GM21825 (cell line): Measurements from ENCODE around the gene LAMC3.
"Not testable (repeated sequence)": the region's sequence is repeated elsewhere in the genome, so short reads cannot be mapped to it uniquely, and the experiment has no call there.

ENCODE experiments used
- ATAC-seq: cut with Tn5 transposase; IDR thresholded peaks from one replicate; pipeline ENCODE4 v1.9.1; 2021; ENCODE audit warnings: mild to moderate bottlenecking, moderate library complexity; ENCODE audit not compliant: unreplicated experiment

The LAMC3 gene

DNA sequence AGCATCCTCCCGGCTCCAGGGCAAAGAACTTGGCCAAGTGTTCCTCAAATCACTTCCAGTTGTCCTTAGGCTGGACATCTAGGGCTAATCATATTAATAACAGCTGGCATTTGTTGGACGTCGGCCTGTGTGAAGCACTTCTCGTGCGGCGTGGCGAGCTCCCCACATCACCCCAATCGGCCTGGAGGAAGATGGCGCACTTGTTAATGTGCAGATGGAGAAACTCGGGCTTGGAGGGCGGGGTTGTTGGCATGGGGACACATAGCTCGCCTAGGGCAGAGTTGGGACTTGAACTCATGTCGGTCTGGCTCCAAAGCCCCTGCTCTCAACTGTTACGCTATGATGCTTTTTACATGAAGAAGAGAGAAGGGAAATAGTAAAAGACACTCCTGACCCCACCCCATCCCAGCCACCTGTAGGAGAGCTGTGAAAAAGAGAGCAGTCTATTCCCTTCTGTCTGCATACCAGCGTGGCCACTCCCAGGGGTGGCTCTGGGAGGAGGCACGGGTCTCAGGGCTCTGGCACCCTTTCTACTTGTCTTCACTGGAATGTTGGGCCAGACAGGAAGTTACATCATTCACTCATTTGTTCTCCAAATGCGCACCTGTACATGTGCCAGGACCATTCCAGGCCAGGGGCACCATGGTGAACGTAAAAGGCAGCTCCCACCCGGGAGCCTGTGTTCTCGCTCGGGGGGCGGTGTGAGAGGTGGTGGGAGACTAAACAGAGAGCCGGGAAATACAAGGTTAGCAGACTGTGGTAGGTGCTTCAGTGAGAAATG, 103.6 kb downstream of the LAMC3 start:
- ATAC-seq: no peak

DNA sequence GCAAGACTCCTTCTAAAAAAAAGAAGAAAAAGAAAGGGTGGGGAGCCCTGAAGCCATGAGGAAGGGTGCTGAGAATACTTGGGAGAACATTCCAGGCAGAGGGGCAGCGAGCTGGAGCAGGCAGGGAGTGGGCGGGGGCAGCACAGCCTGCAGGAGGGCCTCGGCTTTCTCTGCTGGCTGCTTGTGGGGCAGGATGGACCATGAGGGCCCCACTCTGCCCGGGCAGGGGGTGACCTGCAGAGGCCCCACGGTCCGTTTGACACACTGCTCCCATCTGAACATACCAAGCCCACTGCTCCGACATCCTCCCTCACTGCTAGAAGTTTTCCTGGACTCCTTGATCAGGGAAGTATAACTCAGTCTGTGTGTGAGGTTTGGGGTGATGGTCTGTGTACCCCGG, 104.7 kb downstream of the LAMC3 start:
- no peak for ATAC-seq

DNA sequence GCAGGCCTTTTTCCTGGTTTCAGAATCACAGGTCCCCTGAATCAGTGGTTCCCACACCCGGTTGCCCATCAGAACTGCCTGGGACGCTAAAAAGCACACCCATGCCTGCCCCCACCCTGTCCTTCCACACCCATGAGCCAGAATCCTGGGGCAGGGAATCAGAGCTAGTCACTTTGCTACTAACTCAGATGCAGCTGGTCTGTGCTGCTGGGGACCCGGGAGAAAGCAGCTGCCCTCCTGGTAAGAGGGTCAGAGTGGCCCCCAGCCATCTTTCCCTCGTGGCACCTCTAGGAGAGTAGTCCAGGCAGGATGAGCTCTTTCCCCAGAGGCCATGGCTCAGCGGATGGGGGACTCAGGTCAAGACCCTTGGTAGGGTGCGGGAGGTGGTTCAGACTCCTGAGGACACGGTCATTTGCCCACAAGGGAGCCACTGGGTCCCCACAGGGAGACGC, 105.1 kb downstream of the LAMC3 start:
- ATAC-seq: no peak

DNA sequence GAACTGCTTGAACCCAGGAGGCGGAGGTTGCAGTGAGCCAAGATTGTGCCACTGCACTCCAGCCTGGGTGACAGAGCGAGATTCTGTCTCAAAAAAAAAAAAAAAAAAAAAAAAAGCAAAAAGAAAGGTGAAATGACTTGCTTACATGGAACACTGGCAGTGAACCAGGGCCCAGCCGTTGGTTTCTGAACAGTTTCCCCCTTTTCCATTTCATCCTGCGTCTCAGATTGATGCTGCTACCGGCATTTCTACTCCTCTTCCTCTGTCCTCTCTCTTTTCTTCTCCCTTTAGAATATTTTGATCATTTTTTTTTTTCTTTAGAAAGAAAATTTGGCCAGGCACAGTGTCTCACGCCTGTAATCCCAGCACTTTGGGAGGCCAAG, 106.4 kb downstream of the LAMC3 start:
- not testable (repeated sequence) for ATAC-seq

DNA sequence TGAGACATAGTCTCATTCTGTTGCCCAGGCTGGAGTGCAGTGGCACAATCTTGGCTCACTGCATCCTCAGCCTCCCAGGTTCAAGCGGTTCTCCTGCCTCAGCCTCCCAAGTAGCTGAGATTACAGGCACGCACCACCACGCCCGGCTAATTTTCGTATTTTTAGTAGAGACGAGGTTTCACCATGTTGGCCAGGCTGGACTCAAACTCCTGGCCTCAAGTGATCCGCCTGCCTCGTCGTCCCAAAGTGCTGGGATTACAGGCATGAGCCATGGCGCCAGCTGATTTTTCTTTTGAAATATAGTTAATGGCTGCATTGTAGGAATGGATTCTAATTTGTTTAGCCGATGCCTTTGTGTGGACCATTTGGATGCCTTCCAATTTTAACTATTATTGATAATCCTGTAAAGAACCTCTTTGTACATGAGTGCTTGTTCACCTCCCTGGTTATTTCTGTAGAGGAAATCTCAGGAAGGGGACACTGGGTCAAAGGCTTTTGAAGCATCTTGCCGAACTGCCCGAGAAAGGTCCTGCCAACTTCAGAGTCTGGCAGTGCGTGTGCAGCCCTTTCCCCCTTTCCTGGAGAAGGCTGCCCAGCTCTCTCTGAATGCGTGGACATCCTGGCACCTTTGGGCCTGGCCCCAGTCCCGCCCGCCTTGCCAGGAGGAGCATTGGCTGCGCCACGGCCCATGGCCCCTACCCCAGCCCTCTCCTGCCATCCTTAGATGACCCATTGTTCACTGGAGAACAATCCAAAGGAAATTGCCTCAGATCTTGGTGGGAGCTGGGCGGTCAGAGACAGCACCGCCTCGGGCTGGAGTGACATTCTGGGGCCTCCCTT, 107.5 kb downstream of the LAMC3 start:
- ATAC-seq: no peak

DNA sequence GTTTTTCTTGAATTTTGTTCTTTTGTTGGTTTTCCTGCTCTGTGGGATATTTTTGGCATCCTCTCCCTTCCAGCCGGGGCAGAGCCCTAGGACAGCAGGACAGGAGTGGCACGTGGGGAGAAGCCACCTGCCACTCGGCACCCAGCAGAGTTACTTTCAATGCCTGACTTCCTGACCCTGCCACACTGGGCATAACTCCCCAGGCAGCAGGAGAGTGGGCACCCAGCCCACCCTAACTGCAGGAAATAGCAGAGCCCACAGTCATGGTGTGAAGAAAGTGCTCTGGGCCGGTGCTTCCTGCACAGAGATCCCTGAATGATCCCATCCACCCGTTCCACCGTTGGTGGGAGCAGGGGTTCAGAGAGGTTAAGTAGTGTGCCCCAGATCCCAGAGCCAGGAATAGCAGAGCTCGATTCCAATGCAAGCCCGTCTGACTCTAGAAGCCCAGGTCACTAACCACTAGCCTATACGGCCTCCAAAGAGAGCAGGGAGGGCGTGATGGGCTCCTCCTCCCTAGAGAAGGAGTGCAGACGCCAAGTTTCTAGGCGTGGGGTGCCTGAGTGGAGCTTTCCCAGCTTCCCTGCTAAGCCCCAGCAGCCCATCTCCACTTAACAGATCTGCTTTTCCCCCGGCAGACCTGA, 108.3 kb downstream of the LAMC3 start:
- no peak for ATAC-seq

DNA sequence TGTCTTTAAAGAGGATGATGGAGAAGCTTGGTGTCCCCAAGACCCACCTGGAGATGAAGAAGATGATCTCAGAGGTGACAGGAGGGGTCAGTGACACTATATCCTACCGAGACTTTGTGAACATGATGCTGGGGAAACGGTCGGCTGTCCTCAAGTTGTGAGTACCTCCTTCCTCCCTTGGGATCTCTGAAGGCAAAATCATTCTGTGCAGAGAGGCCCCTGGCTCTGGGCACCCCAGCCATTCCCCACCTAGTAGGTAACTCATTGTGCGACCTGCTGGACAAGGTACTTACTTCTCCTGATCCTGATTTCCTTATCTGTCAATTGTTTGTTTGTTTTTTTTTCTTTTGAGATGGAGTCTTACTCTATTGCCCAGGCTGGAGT, 108.8 kb downstream of the LAMC3 start:
- ATAC-seq: no peak

DNA sequence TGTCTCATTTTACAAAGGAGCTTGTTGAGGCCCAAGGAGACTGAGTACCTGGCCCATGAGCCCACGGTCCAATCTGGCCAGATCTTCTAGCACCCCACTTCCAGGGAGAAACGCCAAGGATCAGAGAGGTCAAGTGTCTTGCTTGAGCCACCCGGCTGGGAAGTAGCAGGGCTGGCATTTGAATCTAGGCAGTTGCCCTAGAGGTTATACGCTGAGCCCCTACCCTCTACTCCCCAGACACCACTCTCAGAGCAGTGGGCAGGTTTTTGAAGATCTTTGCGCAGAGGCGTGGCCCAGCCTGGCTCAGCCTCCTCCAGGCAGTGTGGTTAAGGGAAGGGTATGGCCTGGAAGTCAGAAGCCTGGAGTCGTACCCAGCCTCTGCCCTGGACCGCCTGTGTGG, 110.6 kb downstream of the LAMC3 start:
- no peak for ATAC-seq

DNA sequence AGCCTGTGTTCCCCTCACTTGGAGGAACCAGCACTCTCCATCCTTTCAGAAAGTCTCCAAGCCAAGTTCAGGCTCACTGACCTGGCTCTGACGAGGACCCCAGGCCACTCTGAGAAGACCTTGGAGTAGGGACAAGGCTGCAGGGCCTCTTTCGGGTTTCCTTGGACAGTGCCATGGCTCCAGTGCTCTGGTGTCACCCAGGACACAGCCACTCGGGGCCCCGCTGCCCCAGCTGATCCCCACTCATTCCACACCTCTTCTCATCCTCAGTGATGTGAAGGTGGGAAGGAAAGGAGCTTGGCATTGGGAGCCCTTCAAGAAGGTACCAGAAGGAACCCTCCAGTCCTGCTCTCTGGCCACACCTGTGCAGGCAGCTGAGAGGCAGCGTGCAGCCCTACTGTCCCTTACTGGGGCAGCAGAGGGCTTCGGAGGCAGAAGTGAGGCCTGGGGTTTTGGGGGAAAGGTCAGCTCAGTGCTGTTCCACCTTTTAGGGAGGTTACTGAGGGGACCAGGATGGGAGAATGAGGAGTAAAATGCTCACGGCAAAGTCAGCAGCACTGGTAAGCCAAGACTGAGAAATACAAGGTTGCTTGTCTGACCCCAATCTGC, 111.8 kb downstream of the LAMC3 start:
- no peak for ATAC-seq

DNA sequence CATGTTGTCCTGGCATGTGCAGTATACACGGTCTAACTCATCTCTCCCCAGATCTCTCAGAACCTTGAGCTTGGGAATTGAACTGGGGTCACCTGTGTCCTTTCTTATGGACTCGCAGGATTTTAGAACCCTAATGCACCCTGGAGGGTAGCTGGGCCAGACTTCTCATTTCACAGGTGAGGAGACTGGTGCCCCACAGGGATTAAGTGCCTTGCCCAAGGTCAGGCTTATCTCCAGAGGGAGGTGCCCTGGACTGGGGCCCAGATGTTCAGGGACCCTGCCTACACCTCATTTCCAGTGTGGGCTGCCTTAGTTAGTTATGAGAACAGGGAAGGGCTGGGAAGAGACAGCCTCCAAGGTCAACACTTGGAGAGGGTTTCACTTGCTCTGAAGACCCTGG, 112.4 kb downstream of the LAMC3 start:
- ATAC-seq: no peak

DNA sequence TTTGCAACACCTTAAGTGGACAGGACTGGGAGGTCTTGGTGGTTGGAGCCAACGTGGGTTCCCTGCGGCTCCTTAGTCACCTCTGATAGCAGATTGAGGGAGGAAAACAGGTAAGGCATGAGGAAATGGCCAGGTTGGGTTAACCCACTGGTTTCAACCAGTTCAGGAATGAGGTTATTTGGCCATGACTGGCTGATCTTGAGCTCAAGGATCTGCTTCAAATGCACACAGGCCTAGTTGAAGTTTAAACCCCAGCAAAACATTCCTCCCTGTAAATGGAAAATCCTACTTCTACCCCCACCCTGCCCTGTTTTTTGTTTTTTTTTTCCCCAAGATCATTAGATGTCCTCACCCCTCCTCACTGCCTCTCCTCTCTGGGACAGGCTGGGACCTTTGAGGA, 113.2 kb downstream of the LAMC3 start:
- no peak for ATAC-seq

DNA sequence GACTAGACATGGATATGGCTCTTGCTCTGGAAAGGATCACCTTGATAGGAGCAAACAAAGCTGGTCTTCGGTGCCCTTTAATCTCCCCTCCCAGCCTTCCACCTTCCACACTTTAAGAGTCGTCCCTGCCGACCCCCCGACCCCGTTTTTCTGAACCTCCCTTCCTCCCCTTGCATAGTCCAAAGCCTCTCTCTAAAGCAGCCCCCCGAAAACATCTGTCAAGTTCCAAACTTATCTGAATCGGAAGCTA, 116.0 kb downstream of the LAMC3 start:
- ATAC-seq: no peak

DNA sequence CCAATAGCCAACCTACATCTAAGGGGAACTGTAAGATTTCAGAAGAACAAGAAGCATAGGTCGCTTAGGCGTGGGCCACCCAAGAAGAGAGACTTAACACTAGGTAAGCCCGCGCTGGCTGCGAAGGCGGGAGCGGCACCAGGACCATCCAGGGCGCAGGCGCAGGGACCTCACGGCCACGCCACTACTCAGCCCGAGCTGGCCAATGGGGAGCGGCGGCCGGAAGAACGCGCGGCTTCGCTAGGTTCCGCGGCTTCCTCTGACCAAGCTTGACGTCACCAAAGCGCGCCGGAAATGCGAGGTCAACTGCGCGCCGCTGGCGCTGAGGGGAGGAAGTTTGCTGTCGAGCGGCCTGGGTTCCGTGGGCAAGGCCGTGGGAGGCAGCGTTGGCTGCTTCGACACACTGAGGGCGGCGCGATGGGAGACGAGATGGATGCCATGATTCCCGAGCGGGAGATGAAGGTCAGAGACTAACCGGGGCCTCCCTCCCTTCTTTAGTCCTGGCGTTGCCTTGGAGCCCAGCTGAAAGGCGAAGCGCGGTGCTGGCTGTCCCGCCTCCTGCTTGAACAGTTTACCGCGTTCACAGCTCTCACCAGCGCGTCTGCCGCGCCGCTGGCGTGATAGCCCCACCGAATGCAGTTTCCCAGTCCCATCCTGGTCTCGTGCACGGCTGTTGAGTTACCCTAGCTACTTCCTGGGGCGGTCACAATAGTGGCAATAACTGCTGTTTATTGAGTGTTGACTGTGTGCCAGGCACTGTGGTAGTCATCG, 116.5 kb downstream of the LAMC3 start, which contains the start of gene NUP214:
NUP214 (plus strand) TSS at position 299 of the 771 bp plus-strand sequence; CDS start at position 418, 119 bp downstream.
- peak; percentile 96 for ATAC-seq

DNA sequence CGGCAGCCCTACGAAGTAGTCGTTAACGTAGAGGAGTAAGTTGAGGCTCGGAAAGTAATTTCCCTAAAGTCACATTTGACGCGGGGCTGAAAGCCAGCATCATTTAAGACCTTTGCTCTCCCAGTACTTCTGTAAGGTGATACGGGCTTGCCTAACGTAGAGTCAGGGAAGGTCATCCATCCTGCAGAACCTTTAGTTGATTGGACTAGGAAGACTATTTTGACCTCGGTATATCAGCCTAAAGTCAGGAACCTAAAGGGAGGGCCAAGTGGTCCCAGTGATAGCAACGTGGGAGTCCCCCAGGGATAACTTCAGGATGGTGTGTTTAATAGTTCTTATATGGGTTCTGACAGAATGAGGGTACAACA, 117.1 kb downstream of the LAMC3 start:
- ATAC-seq: no peak

DNA sequence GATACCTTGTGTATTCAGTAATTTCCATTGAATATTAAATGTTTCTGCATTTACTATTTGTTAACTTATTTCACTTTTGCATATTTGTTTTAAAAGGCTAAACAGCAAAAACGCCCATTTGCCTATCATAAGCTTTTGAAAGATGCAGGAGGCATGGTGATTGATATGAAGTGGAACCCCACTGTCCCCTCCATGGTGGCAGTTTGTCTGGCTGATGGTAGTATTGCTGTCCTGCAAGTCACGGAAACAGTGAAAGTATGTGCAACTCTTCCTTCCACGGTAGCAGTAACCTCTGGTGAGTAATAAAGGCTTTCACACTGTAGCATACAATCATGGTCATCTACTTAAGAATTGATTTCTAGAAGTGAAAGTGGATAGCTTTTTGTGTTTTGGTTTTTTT, 120.2 kb downstream of the LAMC3 start:
- no peak for ATAC-seq

DNA sequence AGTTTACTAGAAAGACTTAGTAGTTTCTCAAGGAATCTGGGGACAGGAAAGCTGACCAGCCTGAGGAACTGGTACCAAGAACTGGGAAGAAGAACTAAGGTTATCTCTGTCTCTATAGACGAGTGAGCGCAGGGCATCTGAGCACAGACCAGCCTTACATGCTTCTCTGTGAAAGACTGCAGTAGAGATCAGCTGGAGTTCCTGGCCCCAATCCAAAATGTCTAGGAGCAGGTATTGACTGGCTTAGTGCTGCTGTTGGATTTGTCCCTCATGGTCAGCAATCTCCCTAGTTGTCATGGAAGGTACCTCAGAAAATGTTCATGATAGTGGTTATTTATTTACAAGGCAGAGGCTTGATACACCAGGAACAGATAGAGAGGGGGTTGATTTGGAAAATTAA, 129.7 kb downstream of the LAMC3 start:
- ATAC-seq: no peak

DNA sequence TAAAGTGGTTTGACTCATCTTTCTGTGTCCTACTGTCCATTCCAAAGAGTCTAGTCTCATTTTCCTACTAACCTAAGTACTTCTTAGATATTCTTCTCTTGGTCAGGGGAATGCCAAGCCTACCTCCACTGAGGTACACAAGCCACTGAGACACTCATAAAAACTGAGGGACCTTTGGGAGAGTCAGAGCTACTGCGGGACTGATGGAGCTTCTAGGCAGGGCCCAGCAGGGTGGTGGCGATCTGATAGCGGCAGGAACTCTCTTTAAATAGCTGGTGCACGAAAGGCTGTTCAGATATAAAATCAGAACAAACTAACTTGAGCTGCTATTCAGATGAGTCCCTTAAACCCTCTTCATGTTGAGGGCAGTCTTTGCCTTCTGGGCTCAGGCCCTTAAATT, 131.1 kb downstream of the LAMC3 start:
- no peak for ATAC-seq

DNA sequence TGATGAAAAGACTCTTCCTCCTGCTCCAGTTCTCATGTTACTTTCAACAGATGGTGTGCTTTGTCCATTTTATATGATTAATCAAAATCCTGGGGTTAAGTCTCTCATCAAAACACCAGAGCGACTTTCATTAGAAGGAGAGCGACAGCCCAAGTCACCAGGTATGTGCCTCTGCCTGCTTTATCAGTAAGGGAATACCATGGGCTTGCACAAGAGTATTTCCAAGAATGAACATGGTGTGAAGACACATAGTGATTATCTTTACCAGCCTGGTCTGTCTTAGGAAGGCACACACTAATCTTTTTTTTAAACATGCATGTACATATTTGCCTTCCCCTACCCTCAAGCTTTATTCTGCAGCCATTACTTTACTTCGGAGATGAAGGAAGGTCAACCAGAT, 131.6 kb downstream of the LAMC3 start:
- no peak for ATAC-seq

DNA sequence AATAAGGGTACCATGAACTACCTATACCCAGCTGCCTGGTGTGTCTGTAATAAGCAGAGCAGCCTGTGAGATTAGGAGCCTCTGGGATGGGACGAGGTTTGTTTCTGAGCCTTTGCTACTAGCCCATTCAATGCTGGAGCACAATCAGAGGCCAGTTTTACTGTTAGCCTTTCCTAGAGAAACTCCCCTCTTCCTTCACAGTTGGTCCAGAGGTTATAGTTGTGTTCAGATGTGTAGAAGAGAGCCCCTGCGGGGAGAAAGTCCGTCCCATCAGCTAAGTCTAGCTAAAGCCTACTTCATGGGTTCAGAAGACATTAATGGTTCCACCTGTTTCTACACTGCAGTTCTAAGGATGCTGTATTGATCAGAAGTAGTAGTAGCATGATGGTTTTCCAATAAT, 133.2 kb downstream of the LAMC3 start:
- ATAC-seq: no peak
